GM12878 (cell line): ENCODE results near the gene STX1B. TPM values are rescaled to one million over a fixed set of nuclear protein-coding genes. Genes with fewer than 3 reads are reported as not detected.
A peak's percentile ranks its signal among the peaks of the same experiment; 100 is the strongest.

Experiments
- BACH1 ChIP-seq: fragments of 450-650 bp; IDR thresholded peaks from 2 replicates; pipeline ENCODE4 v1.6.1; 2017; ENCODE audit warnings: mild to moderate bottlenecking, borderline replicate concordance
- CUX1 ChIP-seq: IDR thresholded peaks from 2 replicates; pipeline ENCODE4 v1.6.1; 2012; ENCODE audit warnings: improper control_type of control experiment, low read depth, low read length; ENCODE audit not compliant: insufficient replicate concordance
- IKZF2 ChIP-seq, 2 experiments: fragments of 450-650 bp; IDR thresholded peaks; 2 replicates each; pipeline ENCODE4 v1.6.1; 2017; ENCODE audit warnings: mild to moderate bottlenecking in 2 of 2, moderate library complexity in 2 of 2
- KLF5 ChIP-seq: fragments of 450-650 bp; IDR thresholded peaks from 2 replicates; pipeline ENCODE4 v1.6.1; 2014; ENCODE audit warnings: mild to moderate bottlenecking; ENCODE audit not compliant: partially characterized antibody
- LARP7 ChIP-seq: fragments of 450-650 bp; IDR thresholded peaks from 2 replicates; pipeline ENCODE4 v1.6.1; 2017; ENCODE audit warnings: mild to moderate bottlenecking
- NR2F1 ChIP-seq: fragments of 450-650 bp; conservative IDR thresholded peaks from 2 replicates; pipeline ENCODE4 v1.6.1; 2017; ENCODE audit warnings: mild to moderate bottlenecking
- POU2F2 ChIP-seq: IDR thresholded peaks from 3 replicates; pipeline ENCODE4 v1.6.1; 2011; ENCODE audit warnings: low read depth, mild to moderate bottlenecking, low read length, borderline replicate concordance
- SMC3 ChIP-seq: IDR thresholded peaks from 2 replicates; pipeline ENCODE4 v1.6.1; 2011; ENCODE audit warnings: low read length, improper control_type of control experiment, borderline replicate concordance
- SUZ12 ChIP-seq: fragments of 200-600 bp; sonication (generic); IDR thresholded peaks from one replicate; pipeline ENCODE4 v1.6.1; 2018; ENCODE audit warnings: antibody characterized with exemption, mild to moderate bottlenecking; ENCODE audit not compliant: unreplicated experiment
- TCF3 ChIP-seq: IDR thresholded peaks from 2 replicates; pipeline ENCODE4 v1.6.1; 2012; ENCODE audit warnings: low read depth, mild to moderate bottlenecking, low read length, borderline replicate concordance; ENCODE audit not compliant: insufficient read depth
- USF1 ChIP-seq: IDR thresholded peaks from 2 replicates; pipeline ENCODE4 v1.6.1; 2011; ENCODE audit warnings: borderline replicate concordance, low read depth, mild to moderate bottlenecking, moderate library complexity, mixed read lengths, low read length; ENCODE audit not compliant: insufficient read depth; ENCODE audit errors: extremely low read length
- ZNF592 ChIP-seq: fragments of 450-650 bp; IDR thresholded peaks from 2 replicates; pipeline ENCODE4 v1.6.1; 2017; ENCODE audit warnings: mild to moderate bottlenecking, moderate library complexity
- ZSCAN29 ChIP-seq: fragments of 450-650 bp; IDR thresholded peaks from 2 replicates; pipeline ENCODE4 v1.6.1; 2017; ENCODE audit warnings: mild to moderate bottlenecking, moderate library complexity
- polyA plus RNA-seq, 11 experiments: library from polyadenylated mRNA; depleted of rRNA in 4 of 11; unstranded in 6 of 11; stranded (reverse) in 5 of 11; fragments of >200 nt; fragmentation: Nextera tagmentation in 4 of 11; fragmentation: Illumina TruSeq in 1 of 11; extraction: Ambion mirVana in 4 of 11; extraction: Trizol in 1 of 11; gene quantifications; 1 replicate in 1 of 11; 2 replicates in 10 of 11; pipeline versions ENCODE4 v1.2.1 to v1.2.3, GENCODE V29; 2011 to 2016; ENCODE audit warnings: inconsistent platforms in 2 of 11, missing spikeins in 2 of 11, low read depth in 1 of 11
- total RNA-seq, 4 experiments: library from RNA; depleted of rRNA in 3 of 4; stranded (reverse); fragments of >200 nt in 3 of 4; fragmentation: Illumina TruSeq in 1 of 4; extraction: Trizol in 1 of 4; gene quantifications; 2 replicates each; pipeline versions ENCODE4 v1.2.1 to v1.2.3, GENCODE V29; 2013 to 2021

Gene STX1B
- total and polyA plus RNA-seq, 10 of the 15 experiments (the other 5 are each of a cell fraction or from before 2014, with no cell fraction given), result 0.22 to 2.5 (median 1.1) TPM

GRCh38 chr16:30948667-30949649, 61.5 kb downstream of the STX1B start, which contains the start of gene ORAI3 (continued):
- TF ChIP-seq ZNF592 (0 out of 2 replicates have a peak, but pooled peaks have one; percentile 8), ZSCAN29 (no peak), LARP7 (peak; percentile 85), SMC3 (no peak), USF1 (peak; percentile 67), BACH1 (peak; percentile 65; the same call in 1 of the 2 replicates), POU2F2 (0 out of 3 replicates have a peak, but pooled peaks have one; percentile 42), KLF5 (no peak), NR2F1 (peak; percentile 63; the same call in 1 of the 2 replicates), IKZF2 (IDR thresholded peaks at IDR 0.05) (peak; percentile 59 to 67), CUX1 (no peak), TCF3 (0 out of 2 replicates have a peak, but pooled peaks have one; percentile 1), SUZ12 (no peak)
